Spleen (tissue), 7 donors: Measurements from ENCODE around the gene PMP22.
A peak's percentile ranks its signal among the peaks of the same experiment; 100 is the strongest.

Experiments used
- POLR2AphosphoS5 ChIP-seq, 3 donors: sonication (generic); formaldehyde crosslinking; IDR thresholded peaks; one replicate each; pipeline ENCODE4 v1.5.1; 2017; ENCODE audit warnings: antibody characterized with exemption in 3 of 3
- TF ChIP-seq, protein P1 (sequence below), 11 experiments: fragments of 200-600 bp in 7 of 11; fragments of 450-650 bp in 4 of 11; sonication (generic) in 4 of 11; IDR thresholded peaks in 8 of 11; conservative IDR thresholded peaks in 3 of 11; 1 replicate in 7 of 11; 2 replicates in 4 of 11; pipeline versions ENCODE4 v1.4.0 to v1.8.0; 2016 to 2021; ENCODE audit warnings: antibody characterized with exemption in 11 of 11, inconsistent platforms in 4 of 11, mild to moderate bottlenecking in 1 of 11
- donor health status: DM: no; HTN: no; CAD: no; lungs with moderate emphysema.
- donor health status: DM: no; HTN: no; CAD: no.
- donor health status: DM: no; HTN: no; CAD: no.

DNA sequence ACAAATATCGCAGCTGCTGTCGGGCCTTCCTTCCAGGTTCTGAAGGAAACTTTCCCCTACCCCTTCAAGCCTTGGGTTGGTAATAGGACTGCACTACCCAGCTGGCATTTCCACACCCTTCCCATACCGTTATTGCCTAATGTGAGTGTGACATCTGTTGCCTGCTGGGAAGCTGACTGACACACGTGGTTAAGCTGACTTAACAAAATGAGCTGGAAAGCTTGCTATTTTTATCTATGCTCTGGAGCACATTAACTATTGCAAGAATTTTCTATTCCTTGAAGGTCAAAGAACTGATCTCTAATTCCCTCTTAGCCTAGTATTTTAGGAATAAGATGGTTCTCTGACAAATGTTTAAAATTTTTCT lies 79.5 kb downstream of the PMP22 start:
- TF ChIP-seq POLR2AphosphoS5 (IDR thresholded peaks at IDR 0.05) = peak in 1 of 3 donors; percentile 52
- TF ChIP-seq, protein P1, sequence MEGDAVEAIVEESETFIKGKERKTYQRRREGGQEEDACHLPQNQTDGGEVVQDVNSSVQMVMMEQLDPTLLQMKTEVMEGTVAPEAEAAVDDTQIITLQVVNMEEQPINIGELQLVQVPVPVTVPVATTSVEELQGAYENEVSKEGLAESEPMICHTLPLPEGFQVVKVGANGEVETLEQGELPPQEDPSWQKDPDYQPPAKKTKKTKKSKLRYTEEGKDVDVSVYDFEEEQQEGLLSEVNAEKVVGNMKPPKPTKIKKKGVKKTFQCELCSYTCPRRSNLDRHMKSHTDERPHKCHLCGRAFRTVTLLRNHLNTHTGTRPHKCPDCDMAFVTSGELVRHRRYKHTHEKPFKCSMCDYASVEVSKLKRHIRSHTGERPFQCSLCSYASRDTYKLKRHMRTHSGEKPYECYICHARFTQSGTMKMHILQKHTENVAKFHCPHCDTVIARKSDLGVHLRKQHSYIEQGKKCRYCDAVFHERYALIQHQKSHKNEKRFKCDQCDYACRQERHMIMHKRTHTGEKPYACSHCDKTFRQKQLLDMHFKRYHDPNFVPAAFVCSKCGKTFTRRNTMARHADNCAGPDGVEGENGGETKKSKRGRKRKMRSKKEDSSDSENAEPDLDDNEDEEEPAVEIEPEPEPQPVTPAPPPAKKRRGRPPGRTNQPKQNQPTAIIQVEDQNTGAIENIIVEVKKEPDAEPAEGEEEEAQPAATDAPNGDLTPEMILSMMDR (IDR thresholded peaks at IDR 0.05 in 8 of 11, conservative IDR thresholded peaks at IDR 0.05 in 3 of 11) = no peak
